HUES48 (cell line): Measurements from ENCODE around the gene RNF180.
"Not testable (repeated sequence)": the region's sequence is repeated elsewhere in the genome, so short reads cannot be mapped to it uniquely, and the experiment has no call there.

ENCODE experiments used
- H3K27ac ChIP-seq: one replicate; pipeline ENCODE4 v1.7.0; 2013; ENCODE audit warnings: low read depth, low read length, inconsistent platforms
- H3K27me3 ChIP-seq: 2 replicates; pipeline ENCODE4 v1.6.1; 2013; ENCODE audit warnings: mild to moderate bottlenecking, low read length; ENCODE audit not compliant: control insufficient read depth, insufficient read depth
- H3K36me3 ChIP-seq: 2 replicates; pipeline ENCODE4 v1.6.1; 2013; ENCODE audit warnings: low read length; ENCODE audit not compliant: control insufficient read depth, insufficient read depth
- H3K4me1 ChIP-seq: 2 replicates; pipeline ENCODE4 v1.6.1; 2013; ENCODE audit warnings: mild to moderate bottlenecking, low read length; ENCODE audit not compliant: control insufficient read depth, insufficient read depth
- H3K4me3 ChIP-seq: 2 replicates; pipeline ENCODE4 v1.5.1; 2013; ENCODE audit warnings: mild to moderate bottlenecking, low read depth, low read length
- H3K9ac ChIP-seq: 2 replicates; pipeline ENCODE4 v1.6.1; 2013; ENCODE audit warnings: mild to moderate bottlenecking, low read depth, low read length, moderate library complexity
- H3K9me3 ChIP-seq: 2 replicates; pipeline ENCODE4 v1.6.1; 2013; ENCODE audit warnings: low read length; ENCODE audit not compliant: control insufficient read depth, insufficient read depth

RNF180 gene

DNA sequence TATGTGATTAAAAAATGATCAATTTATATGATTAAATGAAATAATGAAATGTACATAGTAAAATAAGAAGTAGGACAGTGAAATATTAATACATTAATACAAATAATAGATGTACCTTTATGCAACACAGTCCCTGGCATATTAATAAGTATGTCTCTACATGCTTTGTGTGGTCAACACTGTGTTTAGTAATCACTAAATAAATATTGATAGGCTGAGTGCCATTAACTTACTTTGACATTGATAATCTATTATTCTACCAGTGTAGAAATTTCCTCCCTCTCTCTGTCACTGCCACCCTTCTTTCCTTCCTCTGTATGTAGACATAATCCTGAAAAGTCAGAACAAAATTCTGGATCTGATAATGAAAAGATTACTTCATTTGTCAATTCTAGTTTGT is 43.7 kb downstream of the RNF180 start:
- Histone ChIP-seq H3K27me3 (no peaks in the 10 kb centered on the region), H3K4me1 (peaks cover 11% of the 10 kb centered on the region; the same call in 1 of the 2 replicates), H3K36me3 (no peaks in the 10 kb centered on the region), H3K4me3 (no peak overlapping the region), H3K9ac (no peak overlapping the region), H3K27ac (no peak overlapping the region), H3K9me3 (no peaks in the 10 kb centered on the region)

- Histone ChIP-seq H3K27me3 (no peaks in the 10 kb centered on the region), H3K36me3 (no peaks in the 10 kb centered on the region), H3K9me3 (no peaks in the 10 kb centered on the region), H3K9ac (peak overlapping the region; percentile 17; the same call in 1 of the 2 replicates), H3K27ac (no peak overlapping the region), H3K4me3 (no peak overlapping the region), H3K4me1 (peaks cover 11% of the 10 kb centered on the region; the same call in 1 of the 2 replicates)
Observed at GRCh38 chr5:64210866-64211265, 45.2 kb downstream of the RNF180 start.

- Histone ChIP-seq H3K9me3 (no peaks in the 10 kb centered on the region), H3K4me3 (no peak overlapping the region), H3K27ac (no peak overlapping the region), H3K27me3 (no peaks in the 10 kb centered on the region), H3K4me1 (peaks cover 11% of the 10 kb centered on the region; the same call in 1 of the 2 replicates), H3K9ac (no peak overlapping the region), H3K36me3 (no peaks in the 10 kb centered on the region)
Observed at GRCh38 chr5:64213011-64213410, 47.4 kb downstream of the RNF180 start.

DNA sequence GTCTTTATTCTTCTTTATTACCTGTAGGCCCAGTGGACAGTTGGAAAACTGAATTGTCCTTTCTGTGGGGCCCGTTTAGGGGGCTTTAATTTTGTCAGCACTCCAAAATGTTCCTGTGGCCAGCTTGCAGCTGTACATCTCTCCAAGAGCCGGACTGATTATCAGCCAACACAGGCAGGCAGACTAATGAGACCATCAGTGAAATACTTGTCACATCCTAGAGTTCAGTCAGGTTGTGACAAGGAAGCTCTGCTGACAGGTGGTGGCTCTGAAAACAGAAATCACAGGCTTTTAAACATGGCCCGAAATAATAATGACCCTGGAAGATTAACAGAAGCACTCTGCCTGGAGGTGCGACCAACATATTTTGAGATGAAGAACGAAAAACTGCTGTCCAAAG is 47.9 kb downstream of the RNF180 start:
- no peaks in the 10 kb centered on the region for H3K9me3 ChIP-seq
- peaks cover 11% of the 10 kb centered on the region; the same call in 1 of the 2 replicates for H3K4me1 ChIP-seq
- no peaks in the 10 kb centered on the region for H3K27me3 ChIP-seq
- no peak overlapping the region for H3K9ac ChIP-seq
- H3K36me3 ChIP-seq, result no peaks in the 10 kb centered on the region
- no peak overlapping the region for H3K27ac ChIP-seq
- H3K4me3 ChIP-seq, result no peak overlapping the region

GRCh38 chr5:64214132-64214531 is 48.5 kb downstream of the RNF180 start:
- H3K9me3 ChIP-seq, result no peaks in the 10 kb centered on the region
- peaks cover 11% of the 10 kb centered on the region; the same call in 1 of the 2 replicates for H3K4me1 ChIP-seq
- no peak overlapping the region for H3K4me3 ChIP-seq
- no peaks in the 10 kb centered on the region for H3K27me3 ChIP-seq
- no peaks in the 10 kb centered on the region for H3K36me3 ChIP-seq
- H3K27ac ChIP-seq, result no peak overlapping the region
- no peak overlapping the region for H3K9ac ChIP-seq

DNA sequence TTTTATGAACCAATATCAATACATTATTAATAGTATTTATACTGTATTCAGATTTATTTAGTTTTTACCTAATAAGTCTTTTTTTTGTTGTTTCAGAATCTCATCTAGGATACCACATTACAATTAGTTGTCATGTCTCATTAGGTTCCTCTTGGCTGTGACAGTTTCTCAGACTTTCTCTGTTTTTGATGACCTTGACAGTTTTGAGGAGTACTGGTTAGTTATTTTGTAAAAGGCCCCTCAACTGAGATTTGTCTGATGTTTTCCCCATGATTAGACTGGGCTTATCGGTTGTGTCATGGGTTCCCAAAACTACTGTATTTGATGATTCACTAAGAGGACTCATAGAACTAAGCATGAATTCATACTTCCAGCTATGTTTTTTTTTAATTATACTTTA is 56.3 kb downstream of the RNF180 start:
- H3K27ac ChIP-seq, result no peak overlapping the region
- H3K9me3 ChIP-seq, result peaks cover 8% of the 10 kb centered on the region
- no peak overlapping the region for H3K9ac ChIP-seq
- H3K27me3 ChIP-seq, result no peaks in the 10 kb centered on the region
- H3K4me1 ChIP-seq, result no peaks in the 10 kb centered on the region
- no peaks in the 10 kb centered on the region for H3K36me3 ChIP-seq
- no peak overlapping the region for H3K4me3 ChIP-seq

DNA sequence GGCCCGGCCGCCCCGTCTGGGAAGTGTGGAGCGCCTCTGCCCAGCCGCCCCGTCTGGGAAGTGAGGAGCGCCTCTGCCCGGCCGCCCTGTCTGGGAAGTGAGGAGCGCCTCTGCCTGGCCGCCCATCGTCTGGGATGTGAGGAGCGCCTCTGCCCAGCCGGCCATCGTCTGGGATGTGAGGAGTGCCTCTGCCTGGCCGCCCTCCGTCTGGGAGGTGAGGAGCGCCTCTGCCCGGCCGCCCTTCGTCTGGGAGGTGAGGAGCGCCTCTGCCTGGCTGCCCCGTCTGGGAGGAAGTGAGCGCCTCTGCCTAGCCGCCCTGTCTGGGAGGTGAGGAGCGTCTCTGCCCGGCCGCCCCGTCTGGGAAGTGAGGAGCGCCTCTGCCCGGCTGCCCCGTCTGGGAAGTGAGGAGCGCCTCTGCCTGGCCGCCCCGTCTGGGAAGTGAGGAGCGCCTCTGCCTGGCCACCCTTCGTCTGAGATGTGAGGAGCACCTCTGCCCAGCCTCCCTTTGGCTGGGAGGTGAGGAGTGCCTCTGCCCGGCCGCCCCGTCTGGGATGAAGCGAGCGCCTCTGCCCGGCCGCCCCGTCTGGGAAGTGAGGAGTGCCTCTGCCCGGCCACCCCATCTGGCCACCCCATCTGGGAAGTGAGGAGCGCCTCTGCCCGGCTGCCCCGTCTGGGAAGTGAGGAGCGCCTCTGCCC is 59.8 kb downstream of the RNF180 start:
- H3K4me1 ChIP-seq, H3K4me3 ChIP-seq, H3K27ac ChIP-seq, H3K36me3 ChIP-seq, H3K27me3 ChIP-seq, H3K9me3 ChIP-seq, H3K9ac ChIP-seq: not testable (repeated sequence)

GRCh38 chr5:64227131-64227537 is 61.5 kb downstream of the RNF180 start:
- H3K4me1 ChIP-seq, H3K27ac ChIP-seq, H3K4me3 ChIP-seq, H3K9ac ChIP-seq, H3K27me3 ChIP-seq, H3K9me3 ChIP-seq, H3K36me3 ChIP-seq: not testable (repeated sequence)

DNA sequence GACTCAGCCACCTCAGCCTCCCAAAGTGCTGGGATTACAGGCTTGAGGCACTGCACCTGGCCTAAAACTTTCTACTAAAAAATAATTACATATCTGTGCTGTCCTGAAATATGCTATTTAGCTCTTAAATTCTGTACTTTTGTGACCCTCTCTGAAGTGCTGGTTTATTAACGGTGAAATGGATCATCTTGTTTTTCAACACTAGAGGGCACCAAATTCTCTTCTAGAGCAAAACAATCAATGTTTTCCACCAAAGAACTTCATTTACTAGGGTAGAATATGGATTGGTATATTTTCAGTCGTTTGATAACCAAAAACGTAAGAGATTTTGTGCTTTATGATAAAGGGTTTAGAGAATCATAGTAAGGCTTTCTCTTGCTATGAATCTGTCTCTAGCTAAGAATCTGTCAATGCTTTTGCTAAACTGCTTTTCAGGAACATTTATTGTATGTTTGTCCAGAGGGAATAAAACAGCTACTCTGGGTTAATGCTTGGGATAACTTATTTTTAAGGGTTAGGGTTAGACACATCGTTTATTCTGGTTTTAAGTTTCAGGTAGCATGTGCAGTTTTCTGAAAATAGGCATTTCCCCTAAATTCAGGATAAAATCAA is 63.6 kb downstream of the RNF180 start:
- Histone ChIP-seq H3K4me1 (no peaks in the 10 kb centered on the region), H3K27ac (no peak overlapping the region), H3K9ac (no peak overlapping the region), H3K4me3 (no peak overlapping the region), H3K27me3 (no peaks in the 10 kb centered on the region), H3K36me3 (no peaks in the 10 kb centered on the region), H3K9me3 (peaks cover 8% of the 10 kb centered on the region)

DNA sequence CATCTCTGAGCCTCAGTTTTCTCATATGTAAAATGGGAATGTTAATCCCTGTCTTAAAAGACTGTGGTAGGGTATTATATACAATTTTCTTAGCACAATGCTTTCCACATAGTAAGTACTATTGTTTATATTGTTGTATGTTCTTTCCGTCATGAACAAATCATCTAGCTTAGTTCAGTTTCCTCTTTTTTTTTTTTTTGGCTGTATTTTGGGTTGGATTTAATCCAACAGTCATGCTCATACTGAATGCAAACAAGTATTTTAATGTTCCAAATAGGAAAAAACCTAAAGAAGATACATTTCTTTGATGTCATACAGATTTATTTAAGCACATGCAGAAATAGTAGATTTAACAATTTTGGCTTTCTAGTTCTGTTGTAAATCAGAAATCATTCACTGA is 95.1 kb downstream of the RNF180 start:
- no peak overlapping the region for H3K4me3 ChIP-seq
- H3K9ac ChIP-seq, result no peak overlapping the region

DNA sequence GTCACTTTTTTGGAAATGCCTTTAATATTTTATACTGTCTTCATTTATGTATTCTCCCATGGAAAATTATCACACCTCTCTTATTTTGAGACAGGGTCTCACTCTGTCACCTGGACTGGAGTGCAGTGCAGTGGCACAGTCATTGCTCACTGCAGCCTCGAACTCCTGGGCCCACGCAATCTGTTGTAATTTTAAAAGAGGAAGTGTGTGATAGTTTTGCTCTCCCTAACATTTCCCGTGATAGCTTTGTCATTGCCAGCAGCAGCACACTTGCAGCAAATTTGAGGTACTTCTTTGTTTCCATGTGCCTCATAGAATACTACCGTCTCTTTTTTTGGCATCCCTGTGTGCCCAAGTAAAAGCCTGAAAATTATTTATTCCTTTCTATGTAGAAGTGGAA is 103.5 kb downstream of the RNF180 start:
- H3K4me1 ChIP-seq, result peaks cover 9% of the 10 kb centered on the region; the same call in 1 of the 2 replicates
- H3K4me3 ChIP-seq, result no peak overlapping the region
- no peak overlapping the region for H3K27ac ChIP-seq
- no peaks in the 10 kb centered on the region for H3K27me3 ChIP-seq
- H3K36me3 ChIP-seq, result no peaks in the 10 kb centered on the region
- H3K9me3 ChIP-seq, result no peaks in the 10 kb centered on the region
- no peak overlapping the region for H3K9ac ChIP-seq

More for the DNA sequence above, 95.1 kb downstream of the RNF180 start:
- no peaks in the 10 kb centered on the region for H3K36me3 ChIP-seq
- no peaks in the 10 kb centered on the region for H3K9me3 ChIP-seq
- H3K27me3 ChIP-seq, result no peaks in the 10 kb centered on the region
- no peaks in the 10 kb centered on the region for H3K4me1 ChIP-seq
- H3K27ac ChIP-seq, result no peak overlapping the region
